Measurements from ENCODE around the gene KLB. TPM values are rescaled to one million over a fixed set of nuclear protein-coding genes. Genes with fewer than 3 reads are reported as not detected.
"Not testable (repeated sequence)": the region's sequence is repeated elsewhere in the genome, so short reads cannot be mapped to it uniquely, and the experiment has no call there.

KLB gene
- total RNA-seq, 2 experiments from 2014 or later = not detected

DNA sequence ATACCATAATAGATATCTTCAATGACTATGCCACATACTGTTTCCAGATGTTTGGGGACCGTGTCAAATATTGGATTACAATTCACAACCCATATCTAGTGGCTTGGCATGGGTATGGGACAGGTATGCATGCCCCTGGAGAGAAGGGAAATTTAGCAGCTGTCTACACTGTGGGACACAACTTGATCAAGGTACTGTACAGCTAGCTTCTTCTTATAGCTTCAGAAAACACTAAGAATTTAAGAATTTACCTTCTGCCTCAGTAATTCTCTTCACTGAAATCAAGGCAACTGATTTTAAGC lies 805 bp downstream of the KLB start:
- POLR2A ChIA-PET = no interaction called here
- H3K27me3 Mint-ChIP-seq = no peaks in the 10 kb centered on the region

GRCh38 chr4:39410415-39410814 lies 3.7 kb downstream of the KLB start:
- DNase-seq (no peak), ATAC-seq (no peak)
- TF ChIP-seq, protein P1, sequence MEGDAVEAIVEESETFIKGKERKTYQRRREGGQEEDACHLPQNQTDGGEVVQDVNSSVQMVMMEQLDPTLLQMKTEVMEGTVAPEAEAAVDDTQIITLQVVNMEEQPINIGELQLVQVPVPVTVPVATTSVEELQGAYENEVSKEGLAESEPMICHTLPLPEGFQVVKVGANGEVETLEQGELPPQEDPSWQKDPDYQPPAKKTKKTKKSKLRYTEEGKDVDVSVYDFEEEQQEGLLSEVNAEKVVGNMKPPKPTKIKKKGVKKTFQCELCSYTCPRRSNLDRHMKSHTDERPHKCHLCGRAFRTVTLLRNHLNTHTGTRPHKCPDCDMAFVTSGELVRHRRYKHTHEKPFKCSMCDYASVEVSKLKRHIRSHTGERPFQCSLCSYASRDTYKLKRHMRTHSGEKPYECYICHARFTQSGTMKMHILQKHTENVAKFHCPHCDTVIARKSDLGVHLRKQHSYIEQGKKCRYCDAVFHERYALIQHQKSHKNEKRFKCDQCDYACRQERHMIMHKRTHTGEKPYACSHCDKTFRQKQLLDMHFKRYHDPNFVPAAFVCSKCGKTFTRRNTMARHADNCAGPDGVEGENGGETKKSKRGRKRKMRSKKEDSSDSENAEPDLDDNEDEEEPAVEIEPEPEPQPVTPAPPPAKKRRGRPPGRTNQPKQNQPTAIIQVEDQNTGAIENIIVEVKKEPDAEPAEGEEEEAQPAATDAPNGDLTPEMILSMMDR (IDR thresholded peaks at IDR 0.05) = no peak
- no peak overlapping the region for H3K27ac Mint-ChIP-seq
- CTCF ChIA-PET = interaction anchor here (0.8 to 1.4 kb wide), 3 partner anchors 22 to 225 kb away, joined by 3 to 5 read pairs (median 3); no protein-coding TSS in a partner anchor
- no peaks in the 10 kb centered on the region for H3K27me3 Mint-ChIP-seq
- POLR2A ChIA-PET = no interaction called here
- no peak overlapping the region for H3K4me3 Mint-ChIP-seq
- peaks cover 3% of the 10 kb centered on the region for H3K4me1 Mint-ChIP-seq (ENCODE audit: low read depth)
- no peaks in the 10 kb centered on the region for H3K9me3 Mint-ChIP-seq
- no peaks in the 10 kb centered on the region for H3K36me3 Mint-ChIP-seq (ENCODE audit: low read depth)
- intact Hi-C loops (cut with micrococcal nuclease) = no loop called here

More for the DNA sequence above, 805 bp downstream of the KLB start:
- CTCF ChIA-PET = interaction anchor here (1.2 kb wide), 1 partner anchor 9 kb away, joined by 3 read pairs; no protein-coding TSS in a partner anchor
- H3K27ac Mint-ChIP-seq = no peak overlapping the region
- ATAC-seq = no peak
- TF ChIP-seq, protein P1 (IDR thresholded peaks at IDR 0.05) = no peak
- H3K4me3 Mint-ChIP-seq = no peak overlapping the region
- H3K36me3 Mint-ChIP-seq (ENCODE audit: low read depth) = no peaks in the 10 kb centered on the region
- H3K9me3 Mint-ChIP-seq = no peaks in the 10 kb centered on the region
- intact Hi-C loops (cut with micrococcal nuclease) = no loop called here
- DNase-seq = no peak
- H3K4me1 Mint-ChIP-seq (ENCODE audit: low read depth) = no peaks in the 10 kb centered on the region

DNA sequence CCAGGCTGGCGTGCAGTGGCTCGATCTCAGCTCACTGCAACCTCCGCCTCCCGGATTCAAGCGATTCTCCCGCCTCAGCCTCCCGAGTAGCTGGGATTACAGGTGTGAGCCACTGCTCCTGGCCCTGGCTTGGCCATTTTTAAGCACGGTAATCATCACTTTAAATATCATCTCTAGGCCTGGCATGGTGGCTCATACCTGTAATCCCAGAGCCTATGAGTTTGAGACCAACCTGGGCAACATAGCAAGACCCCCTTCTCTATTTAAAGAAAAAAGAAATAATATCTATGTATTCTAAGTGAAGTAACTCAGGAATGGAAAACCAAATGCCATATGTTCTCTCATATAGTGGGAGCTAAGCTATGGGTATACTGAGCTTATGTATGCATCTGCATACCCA lies 4.8 kb downstream of the KLB start:
- H3K36me3 Mint-ChIP-seq (ENCODE audit: low read depth); H3K9me3 Mint-ChIP-seq; H3K4me1 Mint-ChIP-seq (ENCODE audit: low read depth); intact Hi-C loops (cut with micrococcal nuclease); H3K4me3 Mint-ChIP-seq; H3K27ac Mint-ChIP-seq; ATAC-seq; DNase-seq; CTCF ChIA-PET; H3K27me3 Mint-ChIP-seq: not testable (repeated sequence)
- POLR2A ChIA-PET = interaction anchor here (0.6 kb wide), 2 partner anchors 54 to 191 kb away, joined by 4 to 5 read pairs; no protein-coding TSS in a partner anchor

GRCh38 chr4:39415678-39416283 lies 9.1 kb downstream of the KLB start:
- POLR2A ChIA-PET = interaction anchor here (0.6 kb wide), 1 partner anchor 461 kb away, joined by 4 read pairs; no protein-coding TSS in a partner anchor
- no peaks in the 10 kb centered on the region for H3K9me3 Mint-ChIP-seq
- CTCF ChIA-PET = no interaction called here
- ATAC-seq = no peak
- peaks cover 3% of the 10 kb centered on the region for H3K4me1 Mint-ChIP-seq (ENCODE audit: low read depth)
- intact Hi-C loops (cut with micrococcal nuclease) = no loop called here
- H3K27ac Mint-ChIP-seq = no peak overlapping the region
- no peaks in the 10 kb centered on the region for H3K27me3 Mint-ChIP-seq
- H3K36me3 Mint-ChIP-seq (ENCODE audit: low read depth) = no peaks in the 10 kb centered on the region
- DNase-seq = no peak
- TF ChIP-seq, protein P1 (IDR thresholded peaks at IDR 0.05) = no peak
- no peak overlapping the region for H3K4me3 Mint-ChIP-seq

DNA sequence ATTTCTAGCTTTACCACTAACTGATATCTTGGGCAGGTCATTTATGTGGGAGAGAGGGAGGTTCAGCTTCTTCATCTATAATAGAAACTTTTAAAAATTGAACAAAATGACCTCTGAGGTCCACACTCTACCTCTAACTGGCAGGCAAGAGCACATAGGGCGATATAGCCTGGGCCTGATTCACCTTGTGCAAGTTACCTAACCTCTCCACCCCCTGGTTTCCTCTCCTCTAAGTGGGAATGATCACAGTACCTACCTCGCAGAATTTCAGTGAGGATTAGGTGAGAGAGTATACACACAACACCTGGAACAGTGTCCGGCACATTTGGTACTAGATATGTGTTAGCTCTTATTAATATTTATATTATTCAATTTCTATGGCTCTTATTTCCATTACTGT lies 15.5 kb downstream of the KLB start:
- no peaks in the 10 kb centered on the region for H3K4me1 Mint-ChIP-seq (ENCODE audit: low read depth)
- POLR2A ChIA-PET = no interaction called here

DNA sequence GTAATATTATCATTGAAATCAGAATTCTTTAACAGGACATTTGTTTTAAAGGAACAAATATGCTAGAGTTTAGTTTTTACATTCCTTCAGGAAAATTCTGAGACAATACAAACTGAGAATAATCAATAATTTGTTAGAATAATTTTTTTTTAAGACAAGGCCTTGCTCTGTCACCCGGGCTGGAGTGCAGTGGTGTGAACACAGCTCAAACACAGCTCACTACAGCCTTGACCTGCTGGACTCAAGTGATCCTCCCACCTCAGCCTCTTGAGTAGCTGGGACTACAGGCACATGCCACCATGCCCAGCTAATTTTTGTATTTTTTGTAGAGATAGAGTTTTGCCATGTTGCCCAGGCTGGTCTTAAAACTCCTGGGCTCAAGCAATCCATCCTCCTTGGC lies 18.6 kb downstream of the KLB start:
- H3K4me1 Mint-ChIP-seq (ENCODE audit: low read depth); POLR2A ChIA-PET; intact Hi-C loops (cut with micrococcal nuclease); H3K27me3 Mint-ChIP-seq; H3K9me3 Mint-ChIP-seq; CTCF ChIA-PET; H3K36me3 Mint-ChIP-seq (ENCODE audit: low read depth); ATAC-seq; DNase-seq; H3K4me3 Mint-ChIP-seq; H3K27ac Mint-ChIP-seq: not testable (repeated sequence)

More for the DNA sequence above, 15.5 kb downstream of the KLB start:
- CTCF ChIA-PET = interaction anchor here (1.2 to 1.6 kb wide), 2 partner anchors 10 to 16 kb away, joined by 3 read pairs; partner anchors contain the start of gene KLB
- intact Hi-C loops (cut with micrococcal nuclease) = no loop called here
- Mint-ChIP-seq H3K4me3 (no peak overlapping the region), H3K36me3 (ENCODE audit: low read depth) (no peaks in the 10 kb centered on the region), H3K27me3 (no peaks in the 10 kb centered on the region), H3K9me3 (no peaks in the 10 kb centered on the region), H3K27ac (no peak overlapping the region)
- DNase-seq (no peak), ATAC-seq (no peak)
- TF ChIP-seq, protein P1 (IDR thresholded peaks at IDR 0.05) = no peak
